ENCODE results near the gene LRIT2.

The LRIT2 gene

DNA sequence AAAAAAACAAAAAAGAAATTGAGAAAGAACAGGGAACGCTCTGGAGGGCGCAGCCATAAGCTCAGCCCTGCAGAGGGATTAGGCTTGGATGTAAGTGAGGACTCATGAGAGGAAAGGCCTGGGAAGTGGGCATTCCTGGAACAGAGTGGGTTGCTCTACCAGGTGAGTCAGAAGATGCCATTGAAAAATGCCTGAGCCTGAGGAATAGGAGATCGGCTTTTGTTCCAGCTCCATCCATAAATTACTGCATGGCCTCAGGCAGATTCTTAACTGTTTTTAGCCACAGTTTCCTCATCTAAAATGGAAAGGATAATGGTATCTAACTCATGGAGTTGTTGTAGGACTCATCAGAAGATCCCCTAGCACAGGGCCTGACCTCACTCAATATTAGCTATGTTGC lies 18.4 kb upstream of the LRIT2 start:
- DNase-seq (ENCODE audit: low spot score): no peak

DNA sequence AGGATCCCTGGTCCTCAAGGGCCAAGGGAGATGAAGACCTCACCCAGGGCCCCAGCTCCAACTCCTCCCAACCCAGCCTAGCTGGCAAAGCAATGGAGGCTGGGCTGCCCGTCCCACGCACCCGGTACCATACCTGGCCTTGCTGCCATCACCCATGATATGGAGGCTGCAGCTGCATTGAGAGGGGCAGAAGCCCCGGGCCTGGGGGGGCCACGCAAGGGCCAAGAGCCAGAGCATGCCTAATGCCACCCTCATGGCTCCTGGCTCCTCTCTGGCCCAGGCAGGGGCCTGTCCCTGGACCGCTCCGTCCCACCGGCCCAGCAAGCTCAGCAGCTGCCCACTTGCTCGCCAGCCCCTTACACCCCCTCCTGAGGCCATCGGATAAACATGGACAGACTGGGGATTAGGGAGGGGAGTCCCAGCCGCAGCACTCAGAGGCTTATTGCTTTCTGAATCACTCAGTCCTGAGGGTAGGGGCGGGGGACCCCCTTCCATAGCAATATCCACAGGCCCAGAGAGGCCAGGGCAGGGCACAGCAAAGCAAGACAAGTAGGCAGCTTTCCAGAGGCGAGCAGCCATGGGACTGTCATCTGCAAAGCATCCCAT lies 15.9 kb upstream of the LRIT2 start, which contains the start of gene LRIT1:
Gene LRIT1 (minus strand): TSS at position 362 of the 606 bp plus-strand sequence. CDS start 107 bp downstream, at position 255.
- DNase-seq (ENCODE audit: low spot score): no peak

DNA sequence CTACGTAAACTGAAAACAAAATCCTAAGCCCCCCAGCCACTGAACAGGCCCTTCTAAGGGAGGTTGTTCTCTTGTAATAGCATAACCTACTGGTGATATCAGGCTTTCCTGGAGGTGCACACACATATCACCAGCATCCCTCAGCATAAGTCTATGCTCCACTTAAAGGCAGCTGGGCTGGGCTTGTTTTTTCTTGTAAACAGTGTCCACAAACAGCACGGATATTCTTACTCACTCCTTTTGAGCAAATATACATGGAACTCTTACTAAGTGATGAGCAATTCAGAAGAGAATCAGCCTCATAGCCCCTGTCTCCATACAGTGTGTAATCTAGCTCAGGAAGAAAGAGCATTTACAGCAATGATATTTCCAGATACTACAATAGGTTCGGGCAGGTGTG lies 13.6 kb upstream of the LRIT2 start:
- no peak for DNase-seq (ENCODE audit: low spot score)

DNA sequence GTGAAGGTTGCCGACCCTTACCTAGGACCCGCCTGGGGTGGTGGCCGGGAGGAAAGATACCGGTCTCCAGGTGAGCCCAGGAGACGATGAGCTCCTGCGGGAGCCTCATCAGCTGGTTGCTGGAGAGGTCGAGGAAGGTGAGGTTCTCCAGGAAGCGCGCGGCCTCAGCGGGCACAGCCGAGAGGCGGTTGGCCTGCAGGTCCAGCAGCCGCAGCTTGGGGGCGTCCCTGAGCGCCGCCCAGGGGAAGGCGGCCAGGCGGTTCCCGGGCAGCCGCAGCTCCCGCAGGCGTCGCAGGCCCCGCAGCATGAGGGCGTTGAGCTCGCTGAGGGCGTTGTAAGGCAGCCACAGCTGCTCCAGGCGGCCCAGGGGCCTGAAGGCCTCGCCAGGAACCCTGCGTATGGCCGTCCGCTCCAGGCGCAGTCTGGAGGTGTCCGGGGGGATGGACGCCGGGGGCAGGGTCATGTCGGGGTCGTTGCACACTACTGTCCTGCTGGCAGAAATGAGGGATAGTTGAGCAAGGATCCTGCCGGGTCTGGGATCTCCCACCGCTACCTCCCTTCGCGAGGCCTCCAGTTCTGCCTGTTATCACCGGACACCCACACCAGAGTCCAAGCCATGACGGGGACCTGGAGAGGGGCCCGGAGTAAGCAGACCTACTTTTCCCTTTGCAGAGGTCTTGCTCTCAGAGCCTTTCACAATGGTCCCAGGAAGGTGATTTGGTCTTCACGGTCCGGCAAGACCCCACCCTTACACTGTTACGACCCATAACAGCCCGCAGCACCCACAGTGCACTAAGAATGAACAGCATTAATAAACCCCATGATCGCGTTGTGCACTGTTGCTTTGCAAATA lies 12.1 kb upstream of the LRIT2 start:
- DNase-seq (ENCODE audit: low spot score): no peak

DNA sequence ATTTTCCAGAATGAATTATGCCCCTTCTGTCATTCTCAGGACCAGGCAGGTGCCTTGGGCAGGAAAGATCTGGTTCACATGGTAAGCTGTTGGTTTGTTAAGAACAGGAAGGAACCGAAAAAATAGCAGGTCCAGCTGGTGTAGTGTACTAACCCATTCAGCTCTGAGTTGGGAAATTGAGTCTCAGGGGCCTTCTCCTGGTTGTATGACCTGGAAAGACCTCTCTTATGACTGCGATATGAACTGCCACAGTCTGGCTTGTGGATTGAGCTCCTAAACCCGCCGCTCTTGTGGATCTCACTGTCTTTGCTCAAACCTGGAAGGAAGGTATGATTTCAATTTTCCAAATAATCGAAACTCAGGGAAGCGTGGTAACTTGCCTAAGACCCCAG lies 11.5 kb upstream of the LRIT2 start:
- DNase-seq (ENCODE audit: low spot score): no peak

DNA sequence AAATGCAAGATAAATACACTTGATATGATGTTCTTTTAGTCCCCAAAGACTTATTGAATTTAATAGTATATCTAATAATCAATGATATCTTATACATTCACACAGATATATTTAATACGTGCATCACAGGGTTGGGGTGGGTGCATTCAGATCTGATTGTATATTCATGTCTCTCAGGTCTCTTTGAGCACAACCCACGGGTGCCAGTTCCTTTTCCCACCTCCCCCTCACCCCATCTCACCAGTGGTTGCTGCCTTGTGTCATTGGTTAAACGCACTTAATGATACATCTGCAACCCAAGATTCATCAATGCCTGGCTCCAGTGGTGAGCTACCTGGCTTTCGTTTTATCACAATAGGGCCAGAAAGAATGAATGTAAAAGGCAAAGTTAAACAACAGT lies 9.8 kb upstream of the LRIT2 start:
- no peak for DNase-seq (ENCODE audit: low spot score)

DNA sequence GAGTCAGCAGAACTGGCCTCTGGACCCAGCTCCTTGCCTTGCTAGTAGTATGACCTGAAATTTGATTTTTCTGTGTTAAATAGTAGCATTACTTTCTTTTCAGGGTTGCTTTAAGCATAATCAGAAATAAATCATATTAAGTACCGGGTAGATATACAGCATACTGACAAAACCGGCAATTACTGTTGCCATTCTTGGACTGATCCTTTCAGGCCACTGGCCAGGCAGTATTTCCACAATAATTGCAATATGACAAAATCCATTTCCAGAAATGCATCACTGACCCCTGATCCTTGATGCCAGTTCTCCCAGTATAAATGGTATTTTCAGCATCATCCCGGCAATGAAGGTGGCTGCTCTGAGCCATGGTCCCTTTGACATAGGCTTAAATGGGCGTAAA lies 9.1 kb upstream of the LRIT2 start:
- DNase-seq (ENCODE audit: low spot score): no peak

DNA sequence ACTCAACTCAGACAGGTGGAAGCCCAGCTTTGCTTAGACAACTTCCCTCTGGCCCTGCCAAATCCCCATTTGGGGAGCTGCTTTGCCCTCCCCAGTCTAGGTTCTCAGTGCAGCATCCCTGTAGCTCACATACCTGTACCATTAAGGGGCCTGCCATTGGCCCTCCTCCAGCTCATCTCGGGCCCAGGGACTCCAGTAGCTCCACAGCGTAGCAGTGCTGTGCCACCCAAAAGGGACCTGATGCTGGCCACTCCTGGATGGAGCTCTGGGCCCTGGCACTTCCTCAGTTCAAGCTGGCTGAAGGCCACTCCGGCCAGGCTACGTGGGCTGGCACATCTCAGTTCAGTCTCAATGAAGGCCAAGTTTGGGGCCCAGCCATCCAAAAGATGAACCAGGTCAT lies 8.6 kb upstream of the LRIT2 start:
- no peak for DNase-seq (ENCODE audit: low spot score)

DNA sequence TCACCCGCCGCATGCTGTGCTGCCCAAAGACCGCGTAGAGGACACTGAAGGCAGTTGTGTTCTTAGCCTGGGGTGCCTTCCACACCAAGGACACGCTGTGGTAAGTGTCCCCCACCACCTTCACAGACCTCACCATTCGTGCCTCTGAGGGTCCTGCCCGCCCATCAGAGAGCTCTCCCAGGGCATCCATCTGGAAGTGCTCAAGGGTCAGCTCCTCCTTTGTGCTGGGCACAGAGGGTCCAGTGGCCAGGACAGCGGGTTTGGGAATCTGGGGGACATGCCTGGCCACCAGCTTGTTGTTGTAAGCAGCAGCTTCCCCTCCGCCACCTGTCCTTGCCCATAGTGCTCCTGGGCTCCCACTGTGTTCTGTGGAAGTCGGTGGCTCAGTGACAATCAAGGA lies 7.0 kb upstream of the LRIT2 start:
- DNase-seq (ENCODE audit: low spot score): no peak

DNA sequence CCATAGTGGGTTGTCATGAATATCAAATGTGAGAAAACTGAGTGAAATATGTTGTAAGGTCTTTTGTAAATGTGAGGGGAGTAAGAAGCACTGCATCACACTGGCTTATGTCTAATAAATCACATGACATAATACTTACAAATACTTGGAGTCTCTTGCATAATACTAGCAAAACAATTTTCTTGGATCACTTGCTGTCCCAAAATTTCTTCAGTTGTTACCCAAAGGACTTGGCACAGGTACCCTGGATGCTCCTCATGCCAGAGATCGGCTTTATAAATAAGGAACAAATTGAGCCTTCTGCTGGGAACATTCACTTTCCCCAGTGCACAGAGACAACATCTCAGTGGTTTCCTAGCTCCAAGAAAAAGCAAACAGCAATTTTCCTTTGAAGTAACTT lies 5.0 kb upstream of the LRIT2 start:
- DNase-seq (ENCODE audit: low spot score): no peak

DNA sequence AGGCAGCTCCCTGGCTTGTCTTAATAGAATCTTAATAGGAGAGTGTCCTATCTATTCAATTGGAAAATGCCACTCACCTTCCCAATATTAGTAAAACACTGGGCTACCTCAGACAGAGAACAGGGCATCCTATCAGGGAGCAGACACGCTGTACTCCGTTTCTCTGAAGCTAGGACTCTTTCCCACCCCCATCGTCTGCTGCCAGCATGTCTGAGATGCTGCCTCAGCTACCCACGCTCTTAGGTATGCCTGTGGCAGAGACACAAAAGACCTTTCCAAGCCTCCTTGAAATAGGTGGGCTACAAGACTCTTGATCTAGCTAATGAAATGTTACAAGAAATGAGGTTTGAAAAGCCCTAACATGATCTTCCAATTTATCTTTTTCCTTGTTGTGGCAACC lies 2.5 kb upstream of the LRIT2 start:
- no peak for DNase-seq (ENCODE audit: low spot score)

DNA sequence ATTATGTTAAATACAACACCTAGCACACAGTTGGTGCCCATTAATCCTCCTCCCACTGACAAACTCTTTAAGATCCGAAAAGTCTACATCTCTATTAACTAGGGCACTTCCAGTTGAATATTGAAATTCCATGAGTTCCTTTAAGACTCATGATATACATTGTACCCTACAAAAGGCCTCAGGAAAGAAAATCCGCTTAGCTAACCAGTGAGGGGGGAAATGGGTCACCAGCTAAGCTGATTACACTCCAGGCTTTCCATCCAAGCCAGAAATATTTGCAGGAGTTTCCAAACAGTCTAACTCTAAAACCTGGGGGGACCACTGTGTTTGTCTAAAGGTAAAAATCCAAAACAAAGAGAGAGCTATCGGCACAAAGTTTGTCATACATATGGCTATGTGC lies 1.3 kb upstream of the LRIT2 start:
- DNase-seq (ENCODE audit: low spot score): no peak

DNA sequence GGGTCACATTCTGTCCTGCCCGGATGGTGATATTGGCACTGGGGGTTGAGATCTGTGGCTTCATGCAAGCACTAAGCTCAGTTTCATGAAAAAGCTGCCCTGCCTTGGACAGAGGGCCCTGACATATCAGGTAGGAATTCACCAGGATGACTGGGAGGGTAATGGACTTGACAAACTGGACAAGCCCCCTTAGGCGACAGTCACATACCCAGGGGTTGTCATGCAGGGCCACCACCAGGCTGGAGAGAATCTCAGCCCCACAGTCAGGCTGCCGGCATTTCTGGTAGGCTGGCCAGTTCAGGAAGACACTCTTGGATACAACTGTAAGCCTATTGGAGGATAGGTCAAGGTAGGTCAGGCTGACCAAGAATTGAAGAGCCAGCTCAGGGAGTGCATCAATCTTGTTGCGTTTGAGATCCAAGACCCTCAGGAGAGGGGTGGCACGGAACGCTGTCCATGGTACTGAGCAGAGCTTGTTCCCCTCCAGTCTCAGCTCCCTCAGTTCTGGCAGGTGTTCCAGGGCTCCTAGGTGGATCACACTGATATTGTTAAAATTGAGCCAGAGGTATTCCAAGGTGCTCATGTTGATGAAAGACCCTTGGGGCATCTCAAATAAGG lies 824 bp downstream of the LRIT2 start:
- DNase-seq (ENCODE audit: low spot score): no peak

DNA sequence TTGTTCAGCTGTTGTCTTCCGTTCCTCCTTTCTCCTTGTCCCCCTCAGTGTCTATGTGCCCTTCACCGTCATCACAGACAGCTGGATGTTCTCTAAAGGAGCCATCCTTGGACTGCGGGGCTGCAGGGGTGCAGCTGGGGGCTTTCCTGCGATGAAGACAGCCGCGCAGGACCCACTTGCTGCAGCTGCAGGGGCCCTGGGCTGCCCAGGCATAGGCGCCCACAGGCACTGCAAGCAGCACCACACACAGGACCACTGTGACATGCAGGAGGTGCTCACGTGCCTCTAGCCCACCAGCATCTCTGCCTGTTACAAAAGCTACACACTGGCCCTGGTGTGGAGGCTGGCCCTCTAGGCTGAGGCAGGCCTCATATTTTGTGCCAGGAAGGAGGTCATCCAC lies 3.4 kb downstream of the LRIT2 start:
- DNase-seq (ENCODE audit: low spot score): no peak

DNA sequence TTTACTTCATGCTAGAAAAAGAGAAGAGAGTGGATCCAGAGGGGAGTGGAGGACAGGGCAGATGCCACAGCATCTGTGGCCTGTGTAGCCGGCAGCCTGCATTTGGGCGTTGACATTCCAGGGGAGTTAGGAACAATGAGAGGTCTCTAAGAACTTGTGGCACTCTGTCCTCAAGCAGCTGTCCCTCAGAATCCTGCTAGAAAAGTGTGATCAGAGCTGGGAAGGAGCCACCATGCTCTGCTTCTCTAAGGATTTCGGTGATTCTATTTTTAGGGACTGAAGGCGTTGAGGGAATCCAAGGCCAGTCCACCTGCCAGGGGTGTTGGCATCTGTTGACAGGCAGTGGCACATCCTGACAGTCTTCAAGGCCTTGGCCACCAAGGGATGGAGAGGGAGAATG lies 7.6 kb downstream of the LRIT2 start:
- DNase-seq (ENCODE audit: low spot score): no peak

DNA sequence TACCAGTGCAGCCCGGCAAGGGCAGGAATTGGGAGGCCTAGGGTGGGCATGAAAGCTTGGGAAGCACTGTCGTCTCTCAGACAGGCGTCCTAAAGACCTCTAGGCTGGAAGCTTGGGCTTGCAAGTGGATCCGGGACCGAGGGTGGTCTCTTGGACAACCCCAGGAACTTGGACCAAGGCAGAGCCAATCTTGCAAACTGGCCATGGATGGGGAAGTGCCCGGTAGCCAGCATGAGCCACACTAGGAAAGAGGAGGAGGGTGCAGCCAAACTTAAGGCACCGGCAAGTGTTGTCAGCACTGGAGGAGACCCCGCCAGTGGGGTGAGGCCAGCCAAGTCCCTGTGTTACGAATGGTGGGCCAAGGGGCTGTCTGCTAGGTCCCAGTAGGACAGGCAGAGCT lies 8.5 kb downstream of the LRIT2 start:
- DNase-seq (ENCODE audit: low spot score): no peak

DNA sequence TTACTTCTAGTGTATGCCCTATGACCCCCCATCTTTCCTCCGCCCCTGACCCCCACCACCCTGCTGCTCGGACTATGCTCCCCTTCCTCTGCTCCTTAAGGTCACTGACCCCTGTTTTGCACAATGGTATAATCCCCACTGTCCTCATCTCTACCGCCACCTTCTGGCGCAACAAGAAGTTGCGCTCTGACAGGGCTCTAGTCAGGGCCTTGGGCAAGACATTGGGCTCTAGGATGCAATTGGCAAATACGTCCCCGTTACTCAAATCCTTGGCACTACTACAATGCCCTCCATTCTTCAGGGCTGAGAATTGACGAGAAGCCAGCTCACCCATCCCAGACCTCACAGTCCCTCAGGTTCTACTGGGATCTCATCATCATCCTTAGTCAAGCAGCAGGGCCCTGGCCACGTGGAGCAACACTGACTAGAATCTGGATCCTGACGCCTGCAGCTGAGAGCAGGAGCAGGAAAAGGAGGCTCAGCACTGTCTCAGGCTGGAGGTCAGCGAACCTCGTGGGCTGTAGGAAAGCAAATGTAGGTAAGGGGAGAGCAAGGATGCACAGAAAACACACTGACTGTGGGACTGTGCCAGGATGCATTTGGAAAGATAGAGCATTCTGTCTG lies 10.6 kb downstream of the LRIT2 start:
- DNase-seq (ENCODE audit: low spot score): no peak

DNA sequence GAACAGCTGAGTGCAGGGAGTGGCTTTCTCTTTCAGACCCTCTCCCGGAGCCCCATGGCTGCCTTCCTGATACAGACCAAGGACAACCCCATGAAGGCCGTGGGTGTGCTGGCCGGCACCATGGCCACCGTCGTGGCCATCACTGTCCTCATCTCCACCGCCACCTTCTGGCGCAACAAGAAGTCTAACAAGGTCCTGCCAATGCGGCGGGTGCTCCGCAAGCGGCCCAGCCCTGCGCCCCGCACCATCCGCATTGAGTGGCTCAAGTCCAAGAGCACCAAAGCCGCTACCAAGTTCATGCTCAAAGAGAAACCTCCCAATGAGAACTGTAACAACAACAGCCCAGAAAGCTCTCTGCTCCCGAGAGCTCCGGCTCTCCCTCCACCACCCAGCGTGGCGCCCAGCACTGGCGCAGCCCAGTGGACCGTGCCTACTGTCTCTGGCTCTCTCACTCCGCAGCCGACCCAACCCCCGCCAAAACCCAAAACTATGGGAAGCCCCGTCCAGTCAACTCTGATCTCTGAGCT lies 11.2 kb downstream of the LRIT2 start:
- no peak for DNase-seq (ENCODE audit: low spot score)

DNA sequence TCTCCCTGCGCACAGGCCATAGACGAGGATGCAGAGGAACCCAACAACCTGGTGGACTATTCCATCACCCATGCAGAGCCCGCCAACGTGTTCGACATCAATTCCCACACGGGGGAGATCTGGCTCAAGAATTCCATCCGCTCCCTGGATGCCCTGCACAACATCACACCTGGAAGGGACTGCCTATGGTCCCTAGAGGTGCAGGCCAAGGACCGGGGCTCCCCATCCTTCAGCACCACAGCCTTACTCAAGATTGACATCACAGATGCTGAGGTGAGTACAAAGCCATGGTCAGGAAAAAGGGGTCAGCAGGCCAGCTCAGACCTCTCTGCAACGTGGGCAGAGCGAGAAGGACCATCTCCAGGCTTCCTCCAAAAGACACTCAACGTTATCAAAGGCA lies 12.3 kb downstream of the LRIT2 start:
- no peak for DNase-seq (ENCODE audit: low spot score)

DNA sequence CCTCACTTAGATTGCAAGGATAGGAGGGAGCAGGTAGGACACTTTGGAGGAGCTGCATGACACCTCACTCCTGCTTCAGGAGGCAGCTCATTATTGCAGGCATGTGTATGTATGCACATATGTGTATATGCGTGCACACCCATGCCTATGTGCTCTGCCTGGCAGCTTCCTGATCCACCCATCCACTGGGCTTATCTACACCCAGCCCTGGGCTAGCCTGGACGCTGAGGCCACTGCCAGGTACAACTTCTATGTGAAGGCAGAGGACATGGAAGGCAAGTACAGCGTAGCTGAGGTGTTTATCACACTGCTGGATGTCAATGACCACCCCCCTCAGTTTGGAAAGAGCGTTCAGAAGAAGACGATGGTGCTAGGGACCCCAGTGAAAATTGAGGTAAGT lies 13.3 kb downstream of the LRIT2 start:
- DNase-seq (ENCODE audit: low spot score): no peak

DNA sequence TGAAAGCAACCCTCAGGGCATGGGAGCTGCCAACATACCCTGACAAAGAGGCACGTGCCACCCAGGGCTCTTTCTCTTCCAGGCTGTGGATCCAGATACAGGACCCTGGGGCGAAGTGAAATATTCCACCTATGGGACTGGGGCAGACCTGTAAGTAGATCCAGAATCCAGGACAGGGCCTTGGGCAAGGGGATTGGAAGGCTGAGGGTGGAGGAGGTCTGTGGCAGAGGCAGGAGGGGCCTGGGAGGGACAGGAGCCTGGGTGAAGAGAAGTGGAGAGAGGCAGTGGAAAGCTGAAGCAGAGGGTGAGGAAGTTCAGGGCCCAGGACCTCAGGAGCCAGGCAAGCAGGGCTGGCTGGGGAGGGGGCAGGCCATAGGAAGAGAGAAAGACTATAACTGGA lies 13.8 kb downstream of the LRIT2 start:
- no peak for DNase-seq (ENCODE audit: low spot score)

DNA sequence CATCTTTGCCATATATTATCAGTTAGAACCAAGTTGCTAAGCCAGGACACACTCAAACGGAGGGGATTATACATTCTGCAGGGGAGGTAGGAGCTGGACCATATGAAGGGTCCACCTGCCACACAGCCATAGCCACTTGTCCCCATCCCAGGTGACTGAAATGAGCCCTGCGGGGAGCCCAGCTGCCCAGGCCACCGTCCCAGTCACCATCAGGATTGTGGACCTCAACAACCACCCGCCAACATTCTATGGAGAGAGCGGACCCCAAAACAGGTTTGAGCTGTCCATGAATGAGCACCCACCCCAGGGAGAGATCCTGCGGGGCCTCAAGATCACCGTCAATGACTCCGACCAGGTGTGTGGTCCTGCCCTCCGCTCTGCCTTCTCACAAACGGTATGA lies 17.3 kb downstream of the LRIT2 start:
- no peak for DNase-seq (ENCODE audit: low spot score)
